Panc1 (cell line): ENCODE results near the gene FAM53B. TPM values are rescaled to one million over a fixed set of nuclear protein-coding genes. Genes with fewer than 3 reads are reported as not detected.

Experiments used
- ATAC-seq: fragments of 200-7000 bp; cut with Tn5 transposase; 2 replicates; pipeline ENCODE4 v1.9.1; 2020; ENCODE audit warnings: mild to moderate bottlenecking, moderate library complexity
- BruUV-seq: library from RNA; stranded (reverse); fragments of 400-500 nt; replicated peaks from 2 replicates; lab custom pipeline; 2021; lab: Mats Ljungman, UMichigan
- CTCF ChIA-PET: fragments of 300-600 bp; sonication (Branson Sonifier 250); formaldehyde crosslinking; loops from one replicate; lab custom pipeline; 2022; ENCODE audit warnings: antibody characterized with exemption; lab: Charles Lee
- POLR2A ChIA-PET: fragments of 300-600 bp; sonication (Branson Sonifier 250); formaldehyde crosslinking; loops from one replicate; lab custom pipeline; 2022; ENCODE audit warnings: antibody characterized with exemption; lab: Charles Lee
- DNase-seq: peaks from one replicate; pipeline ENCODE4 v3.0.0-alpha.2; 2010; ENCODE audit warnings: low read depth, low spot score
- H3K27ac ChIP-seq: 2 replicates; pipeline ENCODE4 v1.5.1; 2011; ENCODE audit warnings: mild to moderate bottlenecking, low read length, inconsistent platforms
- H3K27me3 ChIP-seq: fragments of 200-500 bp; sonication (Bioruptor generic); 2 replicates; pipeline ENCODE4 v1.6.0; 2014; ENCODE audit warnings: low read length, inconsistent platforms; ENCODE audit not compliant: control insufficient read depth, insufficient read depth
- H3K36me3 ChIP-seq: fragments of 200-500 bp; sonication (Bioruptor generic); 2 replicates; pipeline ENCODE4 v1.5.1; 2014; ENCODE audit warnings: inconsistent platforms, mild to moderate bottlenecking, low read length, moderate library complexity; ENCODE audit not compliant: control insufficient read depth, insufficient read depth
- H3K4me1 ChIP-seq: 2 replicates; pipeline ENCODE4 v1.5.1; 2011; ENCODE audit warnings: inconsistent platforms, mild to moderate bottlenecking, low read length, moderate library complexity; ENCODE audit not compliant: control insufficient read depth, insufficient read depth
- H3K4me3 ChIP-seq, 2 experiments: 2 replicates each; pipeline ENCODE4 v1.5.1; 2011 to 2012; ENCODE audit warnings: low read depth in 2 of 2, low read length in 2 of 2, mild to moderate bottlenecking in 2 of 2, inconsistent platforms in 1 of 2, moderate library complexity in 1 of 2
- H3K9me3 ChIP-seq: fragments of 200-500 bp; sonication (Bioruptor generic); 2 replicates; pipeline ENCODE4 v1.5.1; 2014; ENCODE audit warnings: low read depth, mild to moderate bottlenecking, inconsistent platforms, low read length, moderate library complexity; ENCODE audit not compliant: control insufficient read depth, insufficient read depth
- POLR2AphosphoS5 ChIP-seq: IDR thresholded peaks from 2 replicates; pipeline ENCODE4 v1.6.1; 2012; ENCODE audit warnings: mild to moderate bottlenecking, low read depth, low read length, moderate library complexity
- SIN3A ChIP-seq: IDR thresholded peaks from 2 replicates; pipeline ENCODE4 v1.6.1; 2012; ENCODE audit warnings: low read depth, mild to moderate bottlenecking, low read length, moderate library complexity, borderline replicate concordance; ENCODE audit not compliant: insufficient read depth
- TCF7L2 ChIP-seq: IDR thresholded peaks from 2 replicates; pipeline ENCODE4 v1.6.1; 2011; ENCODE audit warnings: mild to moderate bottlenecking, low read depth, low read length, inconsistent platforms
- in situ Hi-C: cut with HindIII; loops from 2 replicates; pipeline ENCODE4 v1.10.0; 2016; ENCODE audit warnings: low sequenced_read_pairs, low pct_unique_long_range_greater_than_20kb
- intact Hi-C: fragments of 100-400 bp; cut with micrococcal nuclease; formaldehyde crosslinking; loops from one replicate; pipeline ENCODE4 v1.10.0; 2022; ENCODE audit not compliant: unreplicated experiment
- total RNA-seq: library from RNA; stranded (reverse); gene quantifications from one replicate; pipeline ENCODE4 v1.2.1, GENCODE V29; 2021; ENCODE audit not compliant: unreplicated experiment
- TF ChIP-seq, protein P1 (sequence below): fragments of 450-650 bp; IDR thresholded peaks from 2 replicates; pipeline ENCODE4 v1.5.1; 2017; ENCODE audit warnings: mild to moderate bottlenecking
- TF ChIP-seq, protein P2 (sequence below), 2 experiments: IDR thresholded peaks; 2 replicates each; pipeline ENCODE4 v1.6.1; 2011 to 2012; ENCODE audit warnings: low read depth in 2 of 2, control low read depth in 1 of 2, low read length in 1 of 2, mild to moderate bottlenecking in 1 of 2, moderate library complexity in 1 of 2; ENCODE audit not compliant: insufficient read depth in 1 of 2

The FAM53B gene
- total RNA-seq, 1 experiment from 2014 or later = 42.5 TPM

DNA sequence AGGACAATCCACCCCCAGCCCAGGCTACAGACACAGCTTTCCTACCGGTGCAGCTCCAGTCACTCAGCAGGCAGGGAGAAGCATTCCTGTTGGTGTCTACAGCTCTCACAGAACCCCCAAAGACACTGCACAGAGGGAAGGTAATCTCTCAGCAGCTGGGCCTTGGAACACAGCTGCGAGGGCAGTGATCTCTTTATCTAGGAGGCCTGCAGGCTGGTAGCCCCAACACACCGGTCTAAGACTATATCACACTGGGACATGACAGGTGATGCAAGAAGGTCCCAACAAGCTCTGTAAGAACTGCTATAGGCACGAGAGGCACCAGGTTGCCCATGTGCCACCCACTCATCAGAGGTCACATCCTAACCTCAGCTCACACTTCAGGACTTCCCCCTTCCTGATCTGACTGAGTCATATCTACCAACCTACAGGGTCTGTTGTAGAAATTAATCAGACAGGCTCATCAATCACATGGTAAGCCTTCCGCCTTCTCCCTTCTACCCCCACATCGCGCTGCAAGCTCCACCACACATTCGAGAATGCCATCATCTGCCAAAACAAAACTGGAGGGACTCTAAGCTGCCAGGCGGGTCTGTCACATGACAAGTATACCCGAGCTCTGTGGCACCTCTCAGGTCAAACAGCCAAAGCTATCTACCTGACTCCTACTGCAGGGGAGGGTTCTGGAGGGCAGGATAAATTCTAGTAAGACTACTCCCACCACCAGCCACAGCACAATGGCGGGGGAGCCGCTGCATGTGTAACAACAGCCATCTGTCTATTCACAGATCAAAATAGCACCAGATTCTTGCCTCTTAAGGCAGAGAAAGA, 26.1 kb downstream of the FAM53B start:
- no peak for TF ChIP-seq SIN3A
- TF ChIP-seq, protein P1, sequence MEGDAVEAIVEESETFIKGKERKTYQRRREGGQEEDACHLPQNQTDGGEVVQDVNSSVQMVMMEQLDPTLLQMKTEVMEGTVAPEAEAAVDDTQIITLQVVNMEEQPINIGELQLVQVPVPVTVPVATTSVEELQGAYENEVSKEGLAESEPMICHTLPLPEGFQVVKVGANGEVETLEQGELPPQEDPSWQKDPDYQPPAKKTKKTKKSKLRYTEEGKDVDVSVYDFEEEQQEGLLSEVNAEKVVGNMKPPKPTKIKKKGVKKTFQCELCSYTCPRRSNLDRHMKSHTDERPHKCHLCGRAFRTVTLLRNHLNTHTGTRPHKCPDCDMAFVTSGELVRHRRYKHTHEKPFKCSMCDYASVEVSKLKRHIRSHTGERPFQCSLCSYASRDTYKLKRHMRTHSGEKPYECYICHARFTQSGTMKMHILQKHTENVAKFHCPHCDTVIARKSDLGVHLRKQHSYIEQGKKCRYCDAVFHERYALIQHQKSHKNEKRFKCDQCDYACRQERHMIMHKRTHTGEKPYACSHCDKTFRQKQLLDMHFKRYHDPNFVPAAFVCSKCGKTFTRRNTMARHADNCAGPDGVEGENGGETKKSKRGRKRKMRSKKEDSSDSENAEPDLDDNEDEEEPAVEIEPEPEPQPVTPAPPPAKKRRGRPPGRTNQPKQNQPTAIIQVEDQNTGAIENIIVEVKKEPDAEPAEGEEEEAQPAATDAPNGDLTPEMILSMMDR = no peak
- TF ChIP-seq, protein P2, sequence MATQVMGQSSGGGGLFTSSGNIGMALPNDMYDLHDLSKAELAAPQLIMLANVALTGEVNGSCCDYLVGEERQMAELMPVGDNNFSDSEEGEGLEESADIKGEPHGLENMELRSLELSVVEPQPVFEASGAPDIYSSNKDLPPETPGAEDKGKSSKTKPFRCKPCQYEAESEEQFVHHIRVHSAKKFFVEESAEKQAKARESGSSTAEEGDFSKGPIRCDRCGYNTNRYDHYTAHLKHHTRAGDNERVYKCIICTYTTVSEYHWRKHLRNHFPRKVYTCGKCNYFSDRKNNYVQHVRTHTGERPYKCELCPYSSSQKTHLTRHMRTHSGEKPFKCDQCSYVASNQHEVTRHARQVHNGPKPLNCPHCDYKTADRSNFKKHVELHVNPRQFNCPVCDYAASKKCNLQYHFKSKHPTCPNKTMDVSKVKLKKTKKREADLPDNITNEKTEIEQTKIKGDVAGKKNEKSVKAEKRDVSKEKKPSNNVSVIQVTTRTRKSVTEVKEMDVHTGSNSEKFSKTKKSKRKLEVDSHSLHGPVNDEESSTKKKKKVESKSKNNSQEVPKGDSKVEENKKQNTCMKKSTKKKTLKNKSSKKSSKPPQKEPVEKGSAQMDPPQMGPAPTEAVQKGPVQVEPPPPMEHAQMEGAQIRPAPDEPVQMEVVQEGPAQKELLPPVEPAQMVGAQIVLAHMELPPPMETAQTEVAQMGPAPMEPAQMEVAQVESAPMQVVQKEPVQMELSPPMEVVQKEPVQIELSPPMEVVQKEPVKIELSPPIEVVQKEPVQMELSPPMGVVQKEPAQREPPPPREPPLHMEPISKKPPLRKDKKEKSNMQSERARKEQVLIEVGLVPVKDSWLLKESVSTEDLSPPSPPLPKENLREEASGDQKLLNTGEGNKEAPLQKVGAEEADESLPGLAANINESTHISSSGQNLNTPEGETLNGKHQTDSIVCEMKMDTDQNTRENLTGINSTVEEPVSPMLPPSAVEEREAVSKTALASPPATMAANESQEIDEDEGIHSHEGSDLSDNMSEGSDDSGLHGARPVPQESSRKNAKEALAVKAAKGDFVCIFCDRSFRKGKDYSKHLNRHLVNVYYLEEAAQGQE (IDR thresholded peaks at IDR 0.05; ENCODE audit: insufficient read depth in 1 of 2, low read depth in 2 of 2, low read length in 1 of 2) = no peak
- no peak for TF ChIP-seq POLR2AphosphoS5
- TF ChIP-seq TCF7L2 = no peak
- CTCF ChIA-PET = interaction anchor here (0.6 kb wide), 1 partner anchor 61 kb away, joined by 3 read pairs; no protein-coding TSS in a partner anchor
- H3K4me3 ChIP-seq = no peak overlapping the region
- H3K4me1 ChIP-seq = peaks cover 23% of the 10 kb centered on the region
- peak overlapping the region; percentile 26; the same call in 1 of the 2 replicates for H3K27ac ChIP-seq
- no peaks in the 10 kb centered on the region for H3K9me3 ChIP-seq
- H3K27me3 ChIP-seq = no peaks in the 10 kb centered on the region
- POLR2A ChIA-PET = interaction anchor here (0.6 kb wide), 1 partner anchor 13 kb away, joined by 6 read pairs; no protein-coding TSS in a partner anchor
- BruUV-seq = no TSS peak
- ATAC-seq (no peak), DNase-seq (no peak)
- in situ Hi-C loops (no loop called here), intact Hi-C loops (no loop called here)
- H3K36me3 ChIP-seq = no peaks in the 10 kb centered on the region

DNA sequence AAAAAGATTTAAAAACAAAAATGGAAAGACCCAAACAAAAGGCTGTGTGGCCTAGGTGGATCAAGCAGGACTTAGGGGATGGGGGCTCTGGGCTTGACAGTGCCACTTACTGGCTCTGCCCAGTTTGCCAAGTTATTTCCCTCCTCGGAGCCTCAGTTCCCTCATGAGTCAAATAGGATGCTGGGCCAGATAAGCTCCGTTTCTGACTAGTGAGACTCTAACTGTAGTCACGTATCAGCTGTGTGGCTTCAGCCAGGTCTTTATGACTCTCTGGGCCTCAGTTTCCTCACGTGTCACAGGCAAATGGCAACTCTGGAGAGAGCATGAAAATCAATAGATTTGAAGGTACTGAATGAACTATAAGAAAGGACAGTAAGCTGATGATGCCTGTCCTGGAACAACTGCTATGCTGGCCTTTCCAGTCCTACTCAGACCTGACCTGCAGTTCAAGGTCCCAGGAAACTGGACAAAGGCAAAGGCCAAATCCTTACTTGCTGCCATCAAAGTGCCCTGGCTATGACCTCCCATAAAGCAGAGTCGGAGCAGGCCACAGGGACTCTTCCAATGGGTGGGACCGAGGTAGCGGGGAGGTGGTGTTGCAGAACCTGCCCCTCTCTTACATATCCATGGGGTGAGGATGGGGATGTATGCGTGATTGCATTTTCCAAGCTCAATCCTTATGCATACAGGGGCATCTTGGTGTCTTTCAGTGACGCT, 27.0 kb downstream of the FAM53B start:
- POLR2A ChIA-PET = no interaction called here
- DNase-seq (no peak), ATAC-seq (no peak)
- Histone ChIP-seq H3K27ac (no peak overlapping the region), H3K36me3 (no peaks in the 10 kb centered on the region), H3K9me3 (no peaks in the 10 kb centered on the region), H3K27me3 (no peaks in the 10 kb centered on the region), H3K4me1 (peaks cover 18% of the 10 kb centered on the region), H3K4me3 (no peak overlapping the region)
- in situ Hi-C loops = no loop called here
- intact Hi-C loops = no loop called here
- BruUV-seq = no TSS peak
- CTCF ChIA-PET = no interaction called here
- TF ChIP-seq TCF7L2 (no peak), SIN3A (no peak), POLR2AphosphoS5 (no peak)
- TF ChIP-seq, protein P2 (IDR thresholded peaks at IDR 0.05; ENCODE audit: insufficient read depth in 1 of 2, low read depth in 2 of 2, low read length in 1 of 2) = no peak
- TF ChIP-seq, protein P1 = no peak
